Endothelial cell of umbilical vein (primary cell): ENCODE results near the gene CEP85L. TPM values are rescaled to one million over a fixed set of nuclear protein-coding genes. Genes with fewer than 3 reads are reported as not detected.
A peak's percentile ranks its signal among the peaks of the same experiment; 100 is the strongest.

Experiments used
- BruUV-seq: library from RNA; stranded (reverse); fragments of 400-500 nt; replicated peaks from 2 replicates; lab custom pipeline; 2021; lab: Mats Ljungman, UMichigan
- CTCF ChIA-PET: fragments of 300-600, 350-600 bp; sonication (Branson Sonifier 250); formaldehyde crosslinking; loops from one replicate; lab custom pipeline; 2021; ENCODE audit warnings: antibody characterized with exemption, inconsistent platforms; lab: Charles Lee
- POLR2A ChIA-PET: fragments of 300-600, 350-600 bp; sonication (Branson Sonifier 250); formaldehyde crosslinking; loops from one replicate; lab custom pipeline; 2021; ENCODE audit warnings: antibody characterized with exemption, inconsistent platforms; lab: Charles Lee
- DNase-seq: peaks from one replicate; pipeline ENCODE4 v3.0.0-alpha.2; 2011; ENCODE audit warnings: low read depth, low spot score
- FAIRE-seq: peaks from 2 replicates; lab custom pipeline; 2011; peaks lifted over from hg19 to GRCh38; lab: Jason Lieb, UNC
- H2AFZ ChIP-seq: 2 replicates; pipeline ENCODE4 v1.6.0; 2012; ENCODE audit warnings: low read depth, low read length, control low read depth, inconsistent platforms
- H3K27ac ChIP-seq: 2 replicates; pipeline ENCODE4 v1.5.1; 2011; ENCODE audit warnings: low read depth, mild to moderate bottlenecking, control low read depth, low read length, moderate library complexity; ENCODE audit not compliant: insufficient read depth
- H3K27me3 ChIP-seq, 2 experiments: 2 replicates each; pipeline versions ENCODE4 v1.6.0 to v1.6.1; 2011; ENCODE audit warnings: low read length in 2 of 2, mixed read lengths in 1 of 2; ENCODE audit not compliant: control insufficient read depth in 2 of 2, insufficient read depth in 2 of 2
- H3K36me3 ChIP-seq, 2 experiments: 2 replicates in 1 of 2; 3 replicates in 1 of 2; pipeline ENCODE4 v1.5.1; 2011; ENCODE audit warnings: low read length in 2 of 2, mild to moderate bottlenecking in 1 of 2, moderate library complexity in 1 of 2; ENCODE audit not compliant: control insufficient read depth in 2 of 2, insufficient read depth in 2 of 2; ENCODE audit errors: extremely low read depth in 1 of 2
- H3K4me1 ChIP-seq: 3 replicates; pipeline ENCODE4 v1.5.1; 2011; ENCODE audit warnings: mild to moderate bottlenecking, low read length; ENCODE audit not compliant: control insufficient read depth, insufficient read depth; ENCODE audit errors: extremely low read depth
- H3K4me2 ChIP-seq: 2 replicates; pipeline ENCODE4 v1.6.1; 2011; ENCODE audit warnings: low read length, control low read depth, mixed read lengths; ENCODE audit not compliant: insufficient read depth
- H3K4me3 ChIP-seq, 3 experiments: fragments of 200-600 bp in 1 of 3; sonication (generic), shearing (Covaris generic) in 1 of 3; replicated peaks in 1 of 3; 2 replicates each; pipeline ENCODE4 v1.5.1; 2011 to 2016; ENCODE audit warnings: control low read depth in 3 of 3, low read length in 3 of 3, mild to moderate bottlenecking in 2 of 3, inconsistent platforms in 1 of 3, low read depth in 1 of 3, moderate library complexity in 1 of 3; ENCODE audit not compliant: insufficient read depth in 1 of 3
- H3K79me2 ChIP-seq: 2 replicates; pipeline ENCODE4 v1.6.0; 2012; ENCODE audit warnings: low read length, inconsistent platforms; ENCODE audit not compliant: control insufficient read depth, insufficient read depth
- H3K9ac ChIP-seq: replicated peaks from 2 replicates; pipeline ENCODE3; 2011; ENCODE audit warnings: low read length, control low read depth; ENCODE audit not compliant: insufficient read depth; ENCODE audit errors: extremely low read depth
- H3K9me1 ChIP-seq: replicated peaks from 3 replicates; pipeline ENCODE4 v1.6.0; 2011; ENCODE audit warnings: mild to moderate bottlenecking, low read length; ENCODE audit not compliant: control insufficient read depth, insufficient read depth; ENCODE audit errors: extremely low read depth
- H3K9me3 ChIP-seq: replicated peaks from 2 replicates; pipeline ENCODE4 v1.5.1; 2012; ENCODE audit warnings: low read length, inconsistent platforms; ENCODE audit not compliant: control insufficient read depth, insufficient read depth
- H4K20me1 ChIP-seq: replicated peaks from 2 replicates; pipeline ENCODE3; 2011; ENCODE audit warnings: mild to moderate bottlenecking, low read length; ENCODE audit not compliant: control insufficient read depth, insufficient read depth; ENCODE audit errors: extremely low read depth
- CTCF ChIP-seq, 2 donors: IDR thresholded peaks; 1 replicate in 1 of 2; 2 replicates in 1 of 2; pipeline ENCODE4 v1.5.1; 2011; ENCODE audit warnings: low read length in 2 of 2, mild to moderate bottlenecking in 2 of 2, moderate library complexity in 2 of 2, control low read depth in 1 of 2, inconsistent platforms in 1 of 2, low read depth in 1 of 2; ENCODE audit not compliant: insufficient read depth in 1 of 2; ENCODE audit errors: extremely low read depth in 1 of 2
- EZH2 ChIP-seq: IDR thresholded peaks from 2 replicates; pipeline ENCODE4 v1.6.1; 2012; ENCODE audit warnings: borderline replicate concordance, low read depth, mild to moderate bottlenecking, moderate library complexity, low read length, inconsistent platforms; ENCODE audit not compliant: severe bottlenecking
- FOS ChIP-seq: IDR thresholded peaks from 2 replicates; pipeline ENCODE4 v1.6.1; 2011; ENCODE audit warnings: mild to moderate bottlenecking, low read length, moderate library complexity, borderline replicate concordance; ENCODE audit not compliant: insufficient read depth
- GATA2 ChIP-seq: IDR thresholded peaks from 2 replicates; pipeline ENCODE4 v1.7.0; 2011; ENCODE audit warnings: low read depth, mild to moderate bottlenecking, moderate library complexity, mixed read lengths, low read length; ENCODE audit not compliant: insufficient read length, insufficient read depth
- JUN ChIP-seq: IDR thresholded peaks from 2 replicates; pipeline ENCODE4 v1.6.1; 2011; ENCODE audit warnings: borderline replicate concordance, low read depth; ENCODE audit not compliant: insufficient read length, insufficient read depth
- MAX ChIP-seq: IDR thresholded peaks from 2 replicates; pipeline ENCODE4 v1.6.1; 2011; ENCODE audit not compliant: insufficient read depth, insufficient read length
- MYC ChIP-seq: IDR thresholded peaks from one replicate; pipeline ENCODE4 v1.6.1; 2011; ENCODE audit warnings: mild to moderate bottlenecking, low read depth, low read length
- POLR2A ChIP-seq: IDR thresholded peaks from 2 replicates; pipeline ENCODE4 v1.6.1; 2012; ENCODE audit warnings: low read depth, mild to moderate bottlenecking, control low read depth, low read length
- POLR2AphosphoS5 ChIP-seq: IDR thresholded peaks from 2 replicates; pipeline ENCODE4 v1.6.1; 2012; ENCODE audit warnings: low read depth, mild to moderate bottlenecking, control low read depth, low read length, moderate library complexity; ENCODE audit not compliant: insufficient read depth
- dilution Hi-C: fragments of 300-500 bp; cut with MboI; formaldehyde crosslinking; loops from one replicate; pipeline ENCODE4 v1.15.0; 2019; ENCODE audit warnings: low sequenced_read_pairs; ENCODE audit not compliant: extremely low pct_ligation_motif_present
- intact Hi-C: fragments of 100-400 bp; cut with micrococcal nuclease; formaldehyde crosslinking; loops from one replicate; pipeline ENCODE4 v1.10.0; 2022
- polyA plus RNA-seq, 4 experiments: library from polyadenylated mRNA; depleted of rRNA in 3 of 4; stranded (reverse) in 3 of 4; unstranded in 1 of 4; fragments of >200 nt; gene quantifications; 2 replicates each; pipeline versions ENCODE4 v1.2.1 to v1.2.3, GENCODE V29; 2011 to 2012; ENCODE audit warnings: missing spikeins in 1 of 4
- total RNA-seq: library from RNA; stranded (reverse); gene quantifications from 2 replicates; pipeline ENCODE4 v1.2.3, GENCODE V29; 2021

CEP85L gene
- total and polyA plus RNA-seq, 2 donors (not counting 3 experiments of a cell fraction or from before 2014, with no cell fraction given) = 1.8 to 9.2 TPM

- dilution Hi-C loops (no loop called here), intact Hi-C loops (loop anchor here (2.0 kb wide), 2 partner anchors 73 to 531 kb away; no protein-coding TSS in a partner anchor)
- Histone ChIP-seq H3K4me1 (no peaks in the 10 kb centered on the region), H3K9me1 (no peaks in the 10 kb centered on the region), H3K4me2 (no peak overlapping the region), H3K9me3 (no peaks in the 10 kb centered on the region), H3K9ac (no peak overlapping the region), H3K36me3 (no peaks in the 10 kb centered on the region), H2AFZ (no peak overlapping the region), H4K20me1 (peaks cover 3% of the 10 kb centered on the region), H3K27me3 (no peaks in the 10 kb centered on the region), H3K27ac (no peak overlapping the region), H3K4me3 (no peak overlapping the region), H3K79me2 (peaks cover 2% of the 10 kb centered on the region)
- ChIA-PET POLR2A (no interaction called here), CTCF (interaction anchor here (0.9 to 1.6 kb wide), 4 partner anchors 34 to 223 kb away, joined by 3 to 10 read pairs (median 4); no protein-coding TSS in a partner anchor)
- FAIRE-seq = no peak
- no peak for TF ChIP-seq CTCF (IDR thresholded peaks at IDR 0.05; ENCODE audit: extremely low read depth in 1 of 2, insufficient read depth in 1 of 2, low read depth in 1 of 2, low read length in 2 of 2)
- no peak for TF ChIP-seq POLR2AphosphoS5
- TF ChIP-seq FOS = no peak
- BruUV-seq = no TSS peak
- DNase-seq = peak; percentile 31
Measured at GRCh38 chr6:118507636-118508035, 143.8 kb downstream of the CEP85L start.

- H3K9ac ChIP-seq = no peak overlapping the region
- H3K4me1 ChIP-seq = no peaks in the 10 kb centered on the region
- no peak overlapping the region for H3K4me2 ChIP-seq
- no peaks in the 10 kb centered on the region for H3K79me2 ChIP-seq
- no peaks in the 10 kb centered on the region for H3K9me3 ChIP-seq
- no peak overlapping the region for H3K4me3 ChIP-seq
- H3K27ac ChIP-seq = no peak overlapping the region
- H2AFZ ChIP-seq = no peak overlapping the region
- BruUV-seq = no TSS peak
- H3K36me3 ChIP-seq = no peaks in the 10 kb centered on the region
- H3K27me3 ChIP-seq = no peaks in the 10 kb centered on the region
- H3K9me1 ChIP-seq = no peaks in the 10 kb centered on the region
- H4K20me1 ChIP-seq = peaks cover 3% of the 10 kb centered on the region
- POLR2A ChIA-PET = no interaction called here
- CTCF ChIA-PET = no interaction called here
- dilution Hi-C loops (no loop called here), intact Hi-C loops (no loop called here)
- DNase-seq = no peak
- TF ChIP-seq MAX = no peak
- no peak for TF ChIP-seq EZH2
- TF ChIP-seq POLR2AphosphoS5 = no peak
- no peak for TF ChIP-seq CTCF (IDR thresholded peaks at IDR 0.05; ENCODE audit: extremely low read depth in 1 of 2, insufficient read depth in 1 of 2, low read depth in 1 of 2, low read length in 2 of 2)
- no peak for TF ChIP-seq POLR2A
- no peak for TF ChIP-seq MYC
- TF ChIP-seq GATA2 = no peak
- TF ChIP-seq FOS = no peak
- TF ChIP-seq JUN = no peak
- FAIRE-seq = no peak
Measured at GRCh38 chr6:118506071-118506638, 145.2 kb downstream of the CEP85L start.
